ENCODE measurements around the gene THAP10.

The THAP10 gene

GRCh38 chr15:70869346-70869745 lies 22.9 kb downstream of the THAP10 start:
- Histone ChIP-seq H3K79me2 (ENCODE audit: insufficient read depth, low read length) (no peaks in the 10 kb centered on the region), H3K27ac (ENCODE audit: low read length) (no peak overlapping the region), H3K27me3 (ENCODE audit: insufficient read depth, low read length, poor library complexity) (no peaks in the 10 kb centered on the region), H3K4me3 (ENCODE audit: low read depth in 1 of 2, low read length in 2 of 2) (no peak overlapping the region), H3K9ac (ENCODE audit: low read depth, low read length) (no peak overlapping the region), H3K4me2 (ENCODE audit: insufficient read depth, low read length) (no peak overlapping the region), H3K9me3 (ENCODE audit: insufficient read depth, low read length, severe bottlenecking) (no peaks in the 10 kb centered on the region), H3K36me3 (ENCODE audit: insufficient read depth, low read length) (no peaks in the 10 kb centered on the region), H3K4me1 (ENCODE audit: insufficient read depth, low read length) (no peaks in the 10 kb centered on the region), H2AFZ (ENCODE audit: low read depth, low read length) (no peak overlapping the region), H4K20me1 (ENCODE audit: insufficient read depth, low read length) (no peaks in the 10 kb centered on the region)
- no peak for ATAC-seq (ENCODE audit: insufficient read depth, low read depth)
- DNase-seq, result no peak
- TF ChIP-seq, protein P1, sequence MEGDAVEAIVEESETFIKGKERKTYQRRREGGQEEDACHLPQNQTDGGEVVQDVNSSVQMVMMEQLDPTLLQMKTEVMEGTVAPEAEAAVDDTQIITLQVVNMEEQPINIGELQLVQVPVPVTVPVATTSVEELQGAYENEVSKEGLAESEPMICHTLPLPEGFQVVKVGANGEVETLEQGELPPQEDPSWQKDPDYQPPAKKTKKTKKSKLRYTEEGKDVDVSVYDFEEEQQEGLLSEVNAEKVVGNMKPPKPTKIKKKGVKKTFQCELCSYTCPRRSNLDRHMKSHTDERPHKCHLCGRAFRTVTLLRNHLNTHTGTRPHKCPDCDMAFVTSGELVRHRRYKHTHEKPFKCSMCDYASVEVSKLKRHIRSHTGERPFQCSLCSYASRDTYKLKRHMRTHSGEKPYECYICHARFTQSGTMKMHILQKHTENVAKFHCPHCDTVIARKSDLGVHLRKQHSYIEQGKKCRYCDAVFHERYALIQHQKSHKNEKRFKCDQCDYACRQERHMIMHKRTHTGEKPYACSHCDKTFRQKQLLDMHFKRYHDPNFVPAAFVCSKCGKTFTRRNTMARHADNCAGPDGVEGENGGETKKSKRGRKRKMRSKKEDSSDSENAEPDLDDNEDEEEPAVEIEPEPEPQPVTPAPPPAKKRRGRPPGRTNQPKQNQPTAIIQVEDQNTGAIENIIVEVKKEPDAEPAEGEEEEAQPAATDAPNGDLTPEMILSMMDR (IDR thresholded peaks at IDR 0.05; ENCODE audit: borderline replicate concordance, extremely low read depth, low read length, poor library complexity, severe bottlenecking), result no peak
- TF ChIP-seq EZH2 (IDR thresholded peaks at IDR 0.05; ENCODE audit: borderline replicate concordance, low read depth, low read length, severe bottlenecking), result no peak

DNA sequence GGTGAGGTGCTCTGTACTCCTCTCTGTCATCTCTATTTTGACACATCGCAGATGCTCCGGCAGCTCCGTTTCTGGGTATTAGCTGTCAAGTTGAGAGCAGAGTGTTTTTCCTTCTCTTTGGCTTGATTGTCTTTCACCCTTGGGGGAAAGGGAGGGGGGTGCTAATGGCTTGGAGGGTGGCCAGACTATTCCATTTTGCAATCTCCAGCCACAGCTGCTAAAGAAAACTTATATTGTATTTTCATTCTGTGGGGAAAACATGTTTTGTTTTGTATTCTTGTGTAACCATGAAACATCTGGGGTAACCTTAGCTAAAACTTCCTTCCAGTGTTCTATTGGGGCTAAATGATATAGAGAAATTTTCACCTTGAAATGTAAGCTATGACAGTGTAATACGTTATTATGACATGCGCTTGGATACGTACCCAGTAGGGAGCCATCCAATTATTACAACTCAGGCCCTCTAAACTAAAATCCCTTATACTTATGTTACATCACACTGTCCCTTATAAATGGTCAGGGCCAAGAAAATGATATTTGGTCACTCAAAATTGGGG lies 24.2 kb downstream of the THAP10 start:
- Histone ChIP-seq H3K4me2 (ENCODE audit: insufficient read depth, low read length) (no peak overlapping the region), H3K9me3 (ENCODE audit: insufficient read depth, low read length, severe bottlenecking) (no peaks in the 10 kb centered on the region)

DNA sequence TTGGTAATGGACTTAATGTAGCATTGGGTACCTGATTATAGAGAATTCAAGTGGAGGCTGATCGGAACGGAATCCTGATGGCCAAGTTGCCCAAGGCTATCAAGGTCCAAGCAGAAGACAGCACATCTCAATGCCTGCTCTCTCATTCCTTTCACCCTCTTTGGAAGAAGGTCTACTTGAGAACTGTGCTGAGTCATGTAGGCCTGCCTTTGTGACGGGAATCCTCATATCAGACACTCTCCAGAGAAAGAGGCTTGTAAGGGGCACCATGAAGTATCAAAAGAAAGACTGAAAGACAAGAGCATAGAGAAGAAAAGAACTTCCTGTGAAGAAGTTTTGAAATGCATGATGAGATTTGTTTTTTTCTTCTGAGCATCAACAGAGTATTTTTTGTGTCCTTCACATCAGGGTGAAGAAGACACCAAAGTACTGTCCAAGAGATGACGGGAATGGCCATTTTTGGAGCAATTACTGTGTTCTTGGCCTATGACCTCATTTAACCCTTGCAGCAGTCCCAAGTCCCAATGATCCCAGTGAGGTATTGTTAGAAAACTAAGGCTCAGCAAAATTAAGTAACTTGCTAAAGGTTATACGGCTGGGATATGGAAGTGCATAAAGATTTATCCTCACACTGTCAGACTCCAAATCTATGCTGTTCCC lies 25.1 kb downstream of the THAP10 start:
- no peaks in the 10 kb centered on the region for H3K27me3 ChIP-seq (ENCODE audit: insufficient read depth, low read length, poor library complexity)
- H3K9me3 ChIP-seq (ENCODE audit: insufficient read depth, low read length, severe bottlenecking), result no peaks in the 10 kb centered on the region
- no peaks in the 10 kb centered on the region for H4K20me1 ChIP-seq (ENCODE audit: insufficient read depth, low read length)
- no peak overlapping the region for H3K27ac ChIP-seq (ENCODE audit: low read length)
- no peaks in the 10 kb centered on the region for H3K4me1 ChIP-seq (ENCODE audit: insufficient read depth, low read length)
- H3K4me2 ChIP-seq (ENCODE audit: insufficient read depth, low read length), result no peak overlapping the region
- H3K79me2 ChIP-seq (ENCODE audit: insufficient read depth, low read length), result no peaks in the 10 kb centered on the region
- H3K9ac ChIP-seq (ENCODE audit: low read depth, low read length), result no peak overlapping the region
- TF ChIP-seq EZH2 (IDR thresholded peaks at IDR 0.05; ENCODE audit: borderline replicate concordance, low read depth, low read length, severe bottlenecking), result no peak
- TF ChIP-seq, protein P1 (IDR thresholded peaks at IDR 0.05; ENCODE audit: borderline replicate concordance, extremely low read depth, low read length, poor library complexity, severe bottlenecking), result no peak
- H3K36me3 ChIP-seq (ENCODE audit: insufficient read depth, low read length), result no peaks in the 10 kb centered on the region
- DNase-seq, result no peak
- no peak for ATAC-seq (ENCODE audit: insufficient read depth, low read depth)
- H2AFZ ChIP-seq (ENCODE audit: low read depth, low read length), result no peak overlapping the region
- no peak overlapping the region for H3K4me3 ChIP-seq (ENCODE audit: low read depth in 1 of 2, low read length in 2 of 2)

More for the DNA sequence above, 24.2 kb downstream of the THAP10 start:
- Histone ChIP-seq H3K79me2 (ENCODE audit: insufficient read depth, low read length) (no peaks in the 10 kb centered on the region), H3K27me3 (ENCODE audit: insufficient read depth, low read length, poor library complexity) (no peaks in the 10 kb centered on the region), H4K20me1 (ENCODE audit: insufficient read depth, low read length) (no peaks in the 10 kb centered on the region), H3K4me3 (ENCODE audit: low read depth in 1 of 2, low read length in 2 of 2) (no peak overlapping the region), H3K36me3 (ENCODE audit: insufficient read depth, low read length) (no peaks in the 10 kb centered on the region), H3K4me1 (ENCODE audit: insufficient read depth, low read length) (no peaks in the 10 kb centered on the region), H3K27ac (ENCODE audit: low read length) (no peak overlapping the region), H2AFZ (ENCODE audit: low read depth, low read length) (no peak overlapping the region), H3K9ac (ENCODE audit: low read depth, low read length) (no peak overlapping the region)
- no peak for TF ChIP-seq EZH2 (IDR thresholded peaks at IDR 0.05; ENCODE audit: borderline replicate concordance, low read depth, low read length, severe bottlenecking)
- TF ChIP-seq, protein P1 (IDR thresholded peaks at IDR 0.05; ENCODE audit: borderline replicate concordance, extremely low read depth, low read length, poor library complexity, severe bottlenecking), result no peak
- ATAC-seq (ENCODE audit: insufficient read depth, low read depth) (no peak), DNase-seq (no peak)

All from DND-41 (cell line).